Transverse colon (tissue), 4 donors: ENCODE measurements around the gene SPATS1. TPM values are rescaled to one million over a fixed set of nuclear protein-coding genes. Genes with fewer than 3 reads are reported as not detected.
A peak's percentile ranks its signal among the peaks of the same experiment; 100 is the strongest.

ENCODE experiments used
- DNase-seq: peaks from one replicate; pipeline ENCODE4 v3.0.0-alpha.2; 2019
- H3K27ac ChIP-seq, 4 donors: fragments of 200-600 bp; sonication (generic); 2 replicates each; pipeline ENCODE4 v1.5.1; 2016 to 2018; ENCODE audit warnings: inconsistent platforms in 4 of 4
- H3K27me3 ChIP-seq: fragments of 200-600 bp; sonication (generic); 2 replicates; pipeline ENCODE4 v1.5.1; 2017; ENCODE audit warnings: inconsistent platforms
- H3K36me3 ChIP-seq, 4 donors: fragments of 200-600 bp; sonication (generic); 2 replicates each; pipeline ENCODE4 v1.5.1; 2017 to 2019; ENCODE audit warnings: inconsistent platforms in 4 of 4
- H3K4me1 ChIP-seq, 4 donors: fragments of 200-600 bp; sonication (generic); 2 replicates each; pipeline ENCODE4 v1.5.1; 2017 to 2020; ENCODE audit warnings: inconsistent platforms in 4 of 4
- H3K4me3 ChIP-seq, 4 donors: fragments of 200-600 bp; sonication (generic); 1 replicate in 1 of 4; 2 replicates in 3 of 4; pipeline versions ENCODE4 v1.5.1 to v1.6.1; 2017 to 2019; ENCODE audit warnings: inconsistent platforms in 4 of 4
- H3K9me3 ChIP-seq, 2 donors: fragments of 200-600 bp; sonication (generic); 2 replicates each; pipeline ENCODE4 v1.5.1; 2017 to 2019; ENCODE audit warnings: inconsistent platforms in 2 of 2
- CTCF ChIP-seq, 5 experiments: fragments of 200-600 bp in 3 of 5; fragments of 450-650 bp in 2 of 5; sonication (generic) in 3 of 5; IDR thresholded peaks; 1 replicate in 2 of 5; 2 replicates in 3 of 5; pipeline ENCODE4 v1.5.1; 2016 to 2017; ENCODE audit warnings: antibody characterized with exemption in 5 of 5, inconsistent platforms in 3 of 5, mild to moderate bottlenecking in 2 of 5, moderate library complexity in 1 of 5
- EP300 ChIP-seq: sonication (generic); formaldehyde crosslinking; IDR thresholded peaks from one replicate; pipeline ENCODE4 v1.6.1; 2017; ENCODE audit warnings: antibody characterized with exemption, low read depth
- POLR2A ChIP-seq: fragments of 450-650 bp; IDR thresholded peaks from one replicate; pipeline ENCODE4 v1.6.1; 2016; ENCODE audit warnings: antibody characterized with exemption, mild to moderate bottlenecking, moderate library complexity
- POLR2AphosphoS5 ChIP-seq, 3 donors: sonication (generic); formaldehyde crosslinking; IDR thresholded peaks; one replicate each; pipeline ENCODE4 v1.6.1; 2016; ENCODE audit warnings: antibody characterized with exemption in 3 of 3
- WGBS, 2 donors: methylation state at CpG; one replicate each; pipeline ENCODE4 v1.1.5; 2018; ENCODE audit warnings: low coverage in 1 of 2; 5-methylcytosine and 5-hydroxymethylcytosine counted together
- in situ Hi-C, 4 donors: fragments of 200-750 bp; cut with MboI; loops; one replicate each; pipeline versions ENCODE4 v1.15.0 to v1.15.1; 2017; ENCODE audit warnings: low sequenced_read_pairs in 3 of 4, low pct_ligation_motif_present in 1 of 4, low pct_unique_long_range_greater_than_20kb in 1 of 4
- intact Hi-C: fragments of 100-400 bp; cut with DNase I; formaldehyde crosslinking; loops from one replicate; pipeline ENCODE4 v1.15.1; 2023; ENCODE audit warnings: low total_unique reads
- total RNA-seq, 4 donors: library from RNA; depleted of rRNA; stranded (reverse); fragments of >200 nt; gene quantifications; one replicate each; pipeline ENCODE4 v1.1.0, GENCODE V29; 2016

Gene SPATS1
- total RNA-seq, 4 donors from 2014 or later, result not detected

GRCh38 chr6:44304282-44305199, 37.9 kb upstream of the SPATS1 start:
- Histone ChIP-seq H3K27me3 (no peaks in the 10 kb centered on the region), H3K27ac (no peak overlapping the region), H3K4me1 (no peaks in the 10 kb centered on the region), H3K36me3 (peaks cover 0 to 31% (median 11%) of the 10 kb centered on the region in 4 donors), H3K4me3 (no peak overlapping the region), H3K9me3 (no peaks in the 10 kb centered on the region)
- in situ Hi-C loops (no loop called here), intact Hi-C loops (no loop called here)
- no peak for TF ChIP-seq POLR2A
- TF ChIP-seq CTCF (IDR thresholded peaks at IDR 0.05), result peak; percentile 56 to 76 (median 70)
- no peak for DNase-seq
- WGBS, 2 donors, result 83% methylated on average over 24 of the region's 25 CpGs; no CpG with 5 or more reads in 1 of the 2 donors

- 83% methylated on average over 5 of the region's 5 CpGs; no CpG with 5 or more reads in 1 of the 2 donors for WGBS, 2 donors
- in situ Hi-C loops, result no loop called here
- H3K27ac ChIP-seq, result no peak overlapping the region
- TF ChIP-seq POLR2AphosphoS5 (IDR thresholded peaks at IDR 0.05) (no peak), CTCF (IDR thresholded peaks at IDR 0.05) (no peak), EP300 (no peak), POLR2A (no peak)
- intact Hi-C loops, result no loop called here
- peaks cover 0 to 37% (median 11%) of the 10 kb centered on the region in 4 donors for H3K36me3 ChIP-seq
- H3K27me3 ChIP-seq, result no peaks in the 10 kb centered on the region
- no peak overlapping the region for H3K4me3 ChIP-seq
- DNase-seq, result no peak
- H3K9me3 ChIP-seq, result no peaks in the 10 kb centered on the region
- H3K4me1 ChIP-seq, result peaks cover 0 to 3% (median 1%) of the 10 kb centered on the region in 4 donors
Measured at GRCh38 chr6:44305200-44305725, 37.2 kb upstream of the SPATS1 start.

- peaks cover 0 to 7% (median 2%) of the 10 kb centered on the region in 4 donors for H3K4me1 ChIP-seq
- no peaks in the 10 kb centered on the region for H3K27me3 ChIP-seq
- H3K36me3 ChIP-seq, result peaks cover 0 to 37% (median 9%) of the 10 kb centered on the region in 4 donors
- no peak overlapping the region for H3K4me3 ChIP-seq
- no peaks in the 10 kb centered on the region for H3K9me3 ChIP-seq
- intact Hi-C loops, result no loop called here
- TF ChIP-seq EP300 (no peak), CTCF (IDR thresholded peaks at IDR 0.05) (no peak), POLR2A (no peak), POLR2AphosphoS5 (IDR thresholded peaks at IDR 0.05) (no peak)
- 80 to 89% methylated on average over 1 to 8 of the region's 8 CpGs for WGBS, 2 donors
- in situ Hi-C loops, result no loop called here
- H3K27ac ChIP-seq, result no peak overlapping the region
- DNase-seq, result no peak
Measured at GRCh38 chr6:44306710-44307109, 35.7 kb upstream of the SPATS1 start.

- 96% methylated on average over 10 of the region's 10 CpGs; no CpG with 5 or more reads in 1 of the 2 donors for WGBS, 2 donors
- peaks cover 0 to 12% (median 6%) of the 10 kb centered on the region in 4 donors for H3K4me1 ChIP-seq
- peaks cover 0 to 37% (median 9%) of the 10 kb centered on the region in 4 donors for H3K36me3 ChIP-seq
- no peak for DNase-seq
- intact Hi-C loops (no loop called here), in situ Hi-C loops (no loop called here)
- H3K27ac ChIP-seq, result no peak overlapping the region
- TF ChIP-seq POLR2A, result no peak
- TF ChIP-seq POLR2AphosphoS5 (IDR thresholded peaks at IDR 0.05), result no peak
- TF ChIP-seq EP300, result no peak
- TF ChIP-seq CTCF (IDR thresholded peaks at IDR 0.05), result no peak
- H3K4me3 ChIP-seq, result no peak overlapping the region
- no peaks in the 10 kb centered on the region for H3K9me3 ChIP-seq
- H3K27me3 ChIP-seq, result no peaks in the 10 kb centered on the region
Measured at GRCh38 chr6:44307217-44307616, 35.2 kb upstream of the SPATS1 start.
